Activated naive CD8-positive, alpha-beta T cell (primary cell): ENCODE measurements around the gene SCYGR4.

Experiments
- H3K27ac Mint-ChIP-seq: one replicate; pipeline ENCODE4 v1.8.0; 2021; ENCODE audit warnings: mixed read lengths
- H3K27me3 Mint-ChIP-seq: one replicate; pipeline ENCODE4 v1.8.0; 2021; ENCODE audit warnings: mixed read lengths
- H3K36me3 Mint-ChIP-seq: one replicate; pipeline ENCODE4 v1.8.0; 2021; ENCODE audit warnings: mixed read lengths
- H3K4me1 Mint-ChIP-seq: one replicate; pipeline ENCODE4 v1.8.0; 2021; ENCODE audit warnings: low read depth, mixed read lengths
- H3K4me3 Mint-ChIP-seq: one replicate; pipeline ENCODE4 v1.8.0; 2021; ENCODE audit warnings: mild to moderate bottlenecking, mixed read lengths
- H3K9me3 Mint-ChIP-seq: one replicate; pipeline ENCODE4 v1.8.0; 2021; ENCODE audit warnings: low read depth, mixed read lengths

Gene SCYGR4

DNA sequence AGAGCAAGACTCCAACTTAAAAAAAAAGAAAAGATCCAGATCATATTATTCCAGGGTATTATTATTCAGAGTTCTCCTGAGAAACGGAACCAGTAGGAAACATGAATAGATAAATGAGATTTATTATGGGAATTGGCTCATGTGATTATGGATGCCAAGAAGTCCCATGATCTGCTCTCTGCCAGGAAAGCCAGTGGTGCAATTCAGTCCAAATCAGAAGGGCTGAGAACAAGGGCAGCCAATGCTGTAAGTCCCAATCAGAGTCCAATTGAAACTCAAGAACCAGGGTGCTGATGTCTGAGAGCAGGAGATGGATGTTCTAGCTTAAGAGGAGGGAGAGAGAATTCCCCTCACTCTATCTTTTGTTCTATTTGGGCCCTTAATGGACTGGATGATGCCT lies 10.8 kb upstream of the SCYGR4 start:
- Mint-ChIP-seq H3K36me3 (no peaks in the 10 kb centered on the region), H3K27me3 (peaks cover 21% of the 10 kb centered on the region), H3K4me3 (no peak overlapping the region), H3K9me3 (no peaks in the 10 kb centered on the region), H3K27ac (no peak overlapping the region), H3K4me1 (peaks cover 13% of the 10 kb centered on the region)

DNA sequence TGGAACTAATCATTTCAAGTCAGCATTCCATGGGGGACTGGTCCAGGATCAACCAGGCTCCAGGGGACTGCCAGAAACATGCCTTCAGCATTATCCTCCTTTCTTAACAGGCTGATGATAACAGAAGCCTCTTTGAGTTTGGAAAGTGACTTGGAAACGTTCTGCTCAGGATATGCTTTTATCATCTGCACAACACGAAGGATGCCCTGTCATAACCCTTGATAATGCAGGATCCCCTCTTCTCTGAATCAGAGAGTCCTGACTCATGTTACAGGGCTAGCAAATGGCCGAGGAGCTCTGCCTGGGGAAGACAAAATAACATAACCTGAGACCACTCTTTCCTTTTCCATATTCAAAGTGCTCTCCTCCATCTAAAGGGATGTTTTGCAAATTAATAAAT lies 9.4 kb upstream of the SCYGR4 start:
- Mint-ChIP-seq H3K27me3 (peaks cover 20% of the 10 kb centered on the region), H3K4me3 (no peak overlapping the region)

DNA sequence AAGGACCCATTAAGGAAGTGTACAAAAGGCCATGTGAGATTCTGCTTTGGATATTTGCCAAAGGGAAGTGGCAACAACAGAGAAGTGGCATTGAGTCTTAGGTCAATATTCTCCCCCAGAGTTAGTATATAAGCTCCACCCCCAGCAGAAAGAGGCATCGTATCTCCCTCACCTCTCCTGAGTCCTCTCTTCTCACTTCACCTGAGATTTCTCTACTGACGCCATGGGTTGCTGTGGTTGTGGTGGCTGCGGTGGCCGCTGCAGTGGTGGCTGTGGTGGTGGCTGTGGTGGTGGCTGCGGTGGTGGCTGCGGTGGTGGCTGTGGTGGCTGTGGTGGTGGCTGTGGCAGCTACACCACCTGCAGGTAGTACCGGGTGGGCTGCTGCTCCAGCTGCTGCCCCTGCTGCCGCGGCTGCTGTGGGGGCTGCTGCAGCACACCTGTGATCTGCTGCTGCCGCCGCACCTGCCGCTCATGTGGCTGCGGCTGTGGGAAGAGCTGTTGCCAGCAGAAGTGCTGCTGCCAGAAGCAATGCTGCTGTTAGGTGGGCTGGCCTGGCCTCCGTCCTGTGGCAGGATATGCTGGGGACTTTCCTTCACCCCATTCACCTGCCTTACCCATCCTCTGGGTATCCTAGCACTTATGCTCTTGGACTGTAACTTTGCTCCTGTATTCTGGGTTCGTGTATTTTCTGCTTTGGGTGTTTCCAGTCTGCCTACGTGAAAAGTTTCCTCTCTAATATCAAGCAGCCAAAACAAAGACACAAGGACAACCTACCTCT lies 8.5 kb upstream of the SCYGR4 start:
- H3K27ac Mint-ChIP-seq: no peak overlapping the region
- peaks cover 13% of the 10 kb centered on the region for H3K4me1 Mint-ChIP-seq
- peaks cover 20% of the 10 kb centered on the region for H3K27me3 Mint-ChIP-seq
- no peaks in the 10 kb centered on the region for H3K9me3 Mint-ChIP-seq
- no peaks in the 10 kb centered on the region for H3K36me3 Mint-ChIP-seq
- H3K4me3 Mint-ChIP-seq: no peak overlapping the region

More for the DNA sequence above, 9.4 kb upstream of the SCYGR4 start:
- H3K27ac Mint-ChIP-seq: no peak overlapping the region
- peaks cover 13% of the 10 kb centered on the region for H3K4me1 Mint-ChIP-seq
- H3K36me3 Mint-ChIP-seq: no peaks in the 10 kb centered on the region
- H3K9me3 Mint-ChIP-seq: no peaks in the 10 kb centered on the region

DNA sequence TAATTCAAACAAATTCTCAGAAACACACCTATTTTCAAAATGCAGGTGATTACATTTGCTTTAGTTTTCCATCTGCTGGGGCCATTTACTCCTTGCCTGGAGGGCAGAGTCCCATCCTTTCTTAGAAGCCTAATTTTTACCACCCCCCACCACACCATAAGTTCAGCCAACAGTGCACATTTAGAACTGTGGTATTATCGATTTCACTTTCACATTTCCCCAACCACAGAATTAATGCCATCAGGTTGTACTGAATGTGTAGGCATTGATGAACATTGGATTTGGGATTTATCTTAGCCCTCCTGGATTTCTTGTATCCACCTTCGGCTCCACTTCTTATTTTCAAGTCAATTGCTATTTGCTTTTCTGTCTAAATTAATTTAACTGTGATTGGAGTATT lies 7.2 kb upstream of the SCYGR4 start:
- peaks cover 14% of the 10 kb centered on the region for H3K27me3 Mint-ChIP-seq

DNA sequence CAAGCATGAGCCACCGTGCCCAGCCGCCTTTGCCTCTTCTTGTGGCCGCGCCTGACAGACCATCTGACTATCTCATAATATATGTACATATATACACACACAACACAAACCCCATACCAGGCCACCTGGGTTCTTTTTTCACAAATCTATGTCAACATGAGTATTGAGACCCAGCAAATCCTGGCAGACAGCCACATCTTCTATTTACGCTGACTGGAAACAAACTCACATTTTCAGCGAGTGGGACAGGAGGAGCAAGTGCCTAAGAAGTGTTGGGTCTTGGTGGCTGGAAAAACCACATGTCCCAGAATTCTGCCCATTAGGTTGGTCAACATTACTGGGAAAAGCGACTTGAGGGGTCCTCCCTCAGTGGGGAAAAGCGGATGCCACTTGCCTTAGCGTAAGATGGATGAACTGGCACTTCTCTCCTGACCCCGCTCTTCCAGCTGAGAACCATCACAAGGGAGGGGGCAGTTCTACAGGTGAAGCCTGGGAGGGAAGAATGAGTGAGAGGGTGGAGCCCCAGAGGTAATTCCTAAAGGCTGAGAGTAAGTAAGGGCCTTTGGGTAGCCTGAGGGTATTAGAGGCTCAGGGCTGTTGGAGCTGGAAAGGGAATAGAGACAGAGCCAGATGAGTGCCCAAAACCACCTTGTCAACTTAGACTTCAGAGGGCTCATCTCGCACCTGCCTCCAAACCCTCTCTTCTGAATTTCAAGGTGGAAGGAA lies 4.6 kb upstream of the SCYGR4 start:
- H3K4me1 Mint-ChIP-seq: peaks cover 13% of the 10 kb centered on the region
- no peak overlapping the region for H3K27ac Mint-ChIP-seq
- H3K36me3 Mint-ChIP-seq: no peaks in the 10 kb centered on the region
- H3K27me3 Mint-ChIP-seq: peaks cover 19% of the 10 kb centered on the region
- H3K4me3 Mint-ChIP-seq: no peak overlapping the region
- H3K9me3 Mint-ChIP-seq: no peaks in the 10 kb centered on the region

More for the DNA sequence above, 7.2 kb upstream of the SCYGR4 start:
- Mint-ChIP-seq H3K4me1 (peaks cover 13% of the 10 kb centered on the region), H3K27ac (no peak overlapping the region), H3K36me3 (no peaks in the 10 kb centered on the region), H3K9me3 (no peaks in the 10 kb centered on the region), H3K4me3 (no peak overlapping the region)

- Mint-ChIP-seq H3K9me3 (no peaks in the 10 kb centered on the region), H3K36me3 (no peaks in the 10 kb centered on the region), H3K4me3 (no peak overlapping the region), H3K27ac (no peak overlapping the region), H3K27me3 (peaks cover 19% of the 10 kb centered on the region), H3K4me1 (peaks cover 9% of the 10 kb centered on the region)
Measured at GRCh38 chr2:227613272-227613660, 4.0 kb upstream of the SCYGR4 start.

GRCh38 chr2:227614246-227614645 lies 3.1 kb upstream of the SCYGR4 start:
- H3K27ac Mint-ChIP-seq: no peak overlapping the region
- H3K4me3 Mint-ChIP-seq: no peak overlapping the region
- H3K9me3 Mint-ChIP-seq: no peaks in the 10 kb centered on the region
- H3K36me3 Mint-ChIP-seq: no peaks in the 10 kb centered on the region
- H3K27me3 Mint-ChIP-seq: peaks cover 17% of the 10 kb centered on the region
- H3K4me1 Mint-ChIP-seq: peaks cover 1% of the 10 kb centered on the region

DNA sequence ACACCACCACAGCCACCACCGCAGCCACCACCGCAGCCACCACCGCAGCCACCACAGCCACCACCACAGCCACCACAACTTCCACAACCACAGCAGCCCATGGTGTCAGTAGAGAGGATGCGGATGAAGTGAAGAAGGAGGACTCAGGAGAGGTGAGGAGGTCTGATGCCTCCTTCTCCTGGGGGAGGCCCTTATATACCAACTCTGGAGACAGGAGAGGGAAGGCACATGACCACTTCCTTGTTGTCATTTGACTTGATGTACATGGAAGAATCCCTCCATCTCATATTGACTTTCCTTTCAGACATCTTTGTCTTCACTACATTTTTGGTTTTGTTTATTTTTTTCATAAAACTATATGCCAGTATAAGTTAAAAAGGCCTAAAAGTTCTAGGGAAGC lies 2.6 kb upstream of the SCYGR4 start, which contains the start of gene SCYGR3:
Gene SCYGR3, minus strand, starts transcription at position 101 of the 400 bp plus-strand sequence. Its CDS starts 0 bp downstream, at position 101.
- H3K36me3 Mint-ChIP-seq: no peaks in the 10 kb centered on the region
- no peak within 1 kb of the TSS for H3K4me3 Mint-ChIP-seq
- H3K27me3 Mint-ChIP-seq: peaks cover 15% of the 10 kb centered on the region
- peaks cover 1% of the 10 kb centered on the region for H3K4me1 Mint-ChIP-seq
- H3K9me3 Mint-ChIP-seq: no peaks in the 10 kb centered on the region
- no peak within 1 kb of the TSS for H3K27ac Mint-ChIP-seq

DNA sequence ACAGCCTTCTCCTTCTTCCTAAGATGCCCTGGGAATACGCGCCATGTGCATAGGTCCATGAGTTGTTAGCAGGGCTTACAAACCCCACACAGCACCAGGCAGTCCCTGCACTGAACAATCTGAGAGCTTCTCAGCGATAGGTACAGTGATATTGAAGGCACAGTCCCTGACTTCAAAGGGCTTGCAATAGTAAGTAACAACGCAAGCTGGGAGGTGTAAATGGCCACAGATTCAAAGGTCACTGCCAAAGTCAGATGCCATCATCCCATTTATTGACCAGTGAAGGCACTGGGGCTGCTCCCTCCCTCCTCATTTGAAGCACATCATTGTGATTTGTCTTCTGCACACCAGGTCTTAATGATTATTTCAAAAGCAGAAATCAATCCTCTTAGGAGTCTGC lies 2.1 kb upstream of the SCYGR4 start:
- Mint-ChIP-seq H3K27ac (no peak overlapping the region), H3K4me1 (no peaks in the 10 kb centered on the region), H3K36me3 (no peaks in the 10 kb centered on the region), H3K27me3 (peaks cover 13% of the 10 kb centered on the region), H3K4me3 (no peak overlapping the region), H3K9me3 (no peaks in the 10 kb centered on the region)

- Mint-ChIP-seq H3K36me3 (no peaks in the 10 kb centered on the region), H3K27ac (no peak overlapping the region), H3K9me3 (no peaks in the 10 kb centered on the region), H3K27me3 (peaks cover 11% of the 10 kb centered on the region), H3K4me1 (no peaks in the 10 kb centered on the region), H3K4me3 (no peak overlapping the region)
Measured at GRCh38 chr2:227615906-227616305, 1.4 kb upstream of the SCYGR4 start.

GRCh38 chr2:227616631-227617030 lies 667 bp upstream of the SCYGR4 start:
- Mint-ChIP-seq H3K9me3 (no peaks in the 10 kb centered on the region), H3K27me3 (peaks cover 11% of the 10 kb centered on the region), H3K4me3 (no peak overlapping the region), H3K4me1 (no peaks in the 10 kb centered on the region), H3K27ac (no peak overlapping the region), H3K36me3 (no peaks in the 10 kb centered on the region)

DNA sequence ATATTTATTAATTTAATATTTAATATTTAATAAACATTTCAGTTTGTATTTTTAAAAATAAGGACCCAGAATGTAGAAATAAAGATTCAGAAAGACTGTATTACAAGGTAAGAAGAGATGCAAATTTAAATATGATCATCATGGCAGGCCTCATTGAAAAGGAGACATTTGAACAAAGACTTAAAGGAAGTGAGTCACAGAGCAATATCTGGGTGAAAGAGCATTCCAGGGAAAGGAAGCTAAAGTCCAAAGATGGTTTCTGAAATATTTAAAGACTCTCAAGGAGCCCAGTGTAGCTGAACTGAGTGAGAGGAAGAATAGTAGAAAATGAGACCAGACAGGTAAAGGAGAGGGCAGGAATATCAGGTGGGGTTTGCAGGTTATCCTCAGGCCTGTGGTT lies 5.9 kb downstream of the SCYGR4 start:
- Mint-ChIP-seq H3K27ac (no peak overlapping the region), H3K27me3 (no peaks in the 10 kb centered on the region), H3K9me3 (no peaks in the 10 kb centered on the region), H3K4me3 (no peak overlapping the region), H3K4me1 (no peaks in the 10 kb centered on the region), H3K36me3 (no peaks in the 10 kb centered on the region)

DNA sequence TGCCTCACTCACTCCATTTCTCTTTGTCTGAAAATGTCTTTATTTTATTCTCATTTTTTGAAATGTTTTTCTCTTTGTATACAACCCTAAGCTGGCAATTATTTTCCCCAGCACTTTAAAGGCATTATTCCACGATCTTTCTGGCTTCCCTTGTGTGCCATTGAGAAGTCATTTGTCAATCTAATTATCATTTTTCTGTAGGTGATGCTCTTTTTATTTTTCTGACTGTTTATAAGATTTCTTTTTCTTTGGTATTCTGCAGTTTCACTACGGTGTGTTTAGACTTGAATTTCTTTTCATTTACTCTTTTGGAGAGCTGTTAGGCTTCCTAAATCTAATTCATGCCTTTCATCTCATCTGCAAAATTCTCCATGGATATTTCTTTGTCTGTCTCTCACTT lies 8.1 kb downstream of the SCYGR4 start:
- Mint-ChIP-seq H3K36me3 (no peaks in the 10 kb centered on the region), H3K4me3 (no peak overlapping the region), H3K27ac (no peak overlapping the region), H3K4me1 (no peaks in the 10 kb centered on the region), H3K27me3 (peaks cover 7% of the 10 kb centered on the region), H3K9me3 (no peaks in the 10 kb centered on the region)

- H3K9me3 Mint-ChIP-seq: no peaks in the 10 kb centered on the region
- no peak overlapping the region for H3K27ac Mint-ChIP-seq
- H3K4me1 Mint-ChIP-seq: no peaks in the 10 kb centered on the region
- no peak overlapping the region for H3K4me3 Mint-ChIP-seq
- H3K27me3 Mint-ChIP-seq: peaks cover 7% of the 10 kb centered on the region
- no peaks in the 10 kb centered on the region for H3K36me3 Mint-ChIP-seq
Measured at GRCh38 chr2:227626580-227627151, 9.4 kb downstream of the SCYGR4 start.

GRCh38 chr2:227627769-227628168 lies 10.5 kb downstream of the SCYGR4 start:
- H3K4me3 Mint-ChIP-seq: no peak overlapping the region
- H3K27ac Mint-ChIP-seq: no peak overlapping the region
- H3K27me3 Mint-ChIP-seq: peaks cover 7% of the 10 kb centered on the region
- H3K9me3 Mint-ChIP-seq: no peaks in the 10 kb centered on the region
- H3K4me1 Mint-ChIP-seq: no peaks in the 10 kb centered on the region
- H3K36me3 Mint-ChIP-seq: no peaks in the 10 kb centered on the region
